Mucosa of gallbladder (tissue), 1 donor: ENCODE results near the gene SLC26A5. TPM values are rescaled to one million over a fixed set of nuclear protein-coding genes. Genes with fewer than 3 reads are reported as not detected.
A peak's percentile ranks its signal among the peaks of the same experiment; 100 is the strongest.
"Not testable (repeated sequence)": the region's sequence is repeated elsewhere in the genome, so short reads cannot be mapped to it uniquely, and the experiment has no call there.

Experiments
- DNase-seq: peaks from one replicate; pipeline ENCODE4 v3.0.0-alpha.2; 2020; ENCODE audit warnings: low spot score
- total RNA-seq: library from RNA; stranded (reverse); gene quantifications from one replicate; pipeline ENCODE4 v1.2.1, GENCODE V29; 2021
- donor health status: DM: no; HTN: no; CAD: no.

The SLC26A5 gene, protein sequence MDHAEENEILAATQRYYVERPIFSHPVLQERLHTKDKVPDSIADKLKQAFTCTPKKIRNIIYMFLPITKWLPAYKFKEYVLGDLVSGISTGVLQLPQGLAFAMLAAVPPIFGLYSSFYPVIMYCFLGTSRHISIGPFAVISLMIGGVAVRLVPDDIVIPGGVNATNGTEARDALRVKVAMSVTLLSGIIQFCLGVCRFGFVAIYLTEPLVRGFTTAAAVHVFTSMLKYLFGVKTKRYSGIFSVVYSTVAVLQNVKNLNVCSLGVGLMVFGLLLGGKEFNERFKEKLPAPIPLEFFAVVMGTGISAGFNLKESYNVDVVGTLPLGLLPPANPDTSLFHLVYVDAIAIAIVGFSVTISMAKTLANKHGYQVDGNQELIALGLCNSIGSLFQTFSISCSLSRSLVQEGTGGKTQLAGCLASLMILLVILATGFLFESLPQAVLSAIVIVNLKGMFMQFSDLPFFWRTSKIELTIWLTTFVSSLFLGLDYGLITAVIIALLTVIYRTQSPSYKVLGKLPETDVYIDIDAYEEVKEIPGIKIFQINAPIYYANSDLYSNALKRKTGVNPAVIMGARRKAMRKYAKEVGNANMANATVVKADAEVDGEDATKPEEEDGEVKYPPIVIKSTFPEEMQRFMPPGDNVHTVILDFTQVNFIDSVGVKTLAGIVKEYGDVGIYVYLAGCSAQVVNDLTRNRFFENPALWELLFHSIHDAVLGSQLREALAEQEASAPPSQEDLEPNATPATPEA
- 0.23 TPM for total RNA-seq

DNA sequence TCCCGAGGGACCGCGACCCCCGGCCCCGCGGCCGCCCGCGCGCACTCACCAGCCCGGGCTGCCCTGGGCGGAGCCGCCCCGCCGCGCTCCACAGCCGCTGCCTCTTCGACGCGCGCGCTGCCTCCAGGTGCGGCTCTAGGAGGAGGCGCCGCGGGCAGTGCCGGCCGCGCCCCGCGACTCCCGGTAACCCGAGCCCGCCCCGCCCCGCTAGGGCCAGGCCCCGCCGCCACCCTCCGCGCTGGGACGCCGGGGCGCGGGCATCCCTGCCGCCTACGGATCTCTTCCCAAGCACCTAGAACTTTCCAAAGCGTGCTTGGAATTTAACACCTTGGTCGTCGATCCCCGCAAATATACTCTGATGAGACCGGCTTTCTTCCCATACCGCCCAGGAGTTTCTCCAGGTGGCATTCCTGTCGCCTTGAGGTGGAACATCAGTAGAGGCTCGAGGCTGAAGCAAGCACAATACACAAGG is at the start of gene SLC26A5:
Gene SLC26A5 (minus strand): TSS at position 159 of the 472 bp plus-strand sequence. CDS start 24,693 bp downstream, outside the sequence.
- no peak for DNase-seq

DNA sequence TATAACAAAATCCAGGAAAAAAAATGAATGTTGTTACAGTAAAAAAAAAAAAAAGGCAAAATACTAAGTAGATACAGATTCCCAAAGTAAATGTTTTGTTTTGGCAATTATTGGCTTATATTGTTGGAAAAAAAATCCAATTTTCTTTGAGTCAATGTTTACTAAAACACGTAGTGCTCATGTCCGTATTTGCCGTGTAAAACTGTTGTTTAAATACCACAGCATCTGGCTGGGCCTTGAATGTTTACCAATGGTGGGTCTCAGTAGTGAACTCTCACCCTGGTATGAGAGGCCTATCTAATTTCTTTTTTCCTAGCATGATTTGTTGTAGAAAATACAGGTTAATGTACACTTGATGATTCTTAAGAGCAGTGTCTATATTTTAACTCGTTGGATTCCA is 41.4 kb upstream of the SLC26A5 start:
- no peak for DNase-seq

- DNase-seq, result not testable (repeated sequence)
These were observed 40.9 kb upstream of the SLC26A5 start for GRCh38 chr7:103486873-103487272.

GRCh38 chr7:103480771-103481170 is 34.8 kb upstream of the SLC26A5 start:
- DNase-seq, result no peak

- DNase-seq, result no peak
These were observed 28.9 kb upstream of the SLC26A5 start for GRCh38 chr7:103474956-103475355.

DNA sequence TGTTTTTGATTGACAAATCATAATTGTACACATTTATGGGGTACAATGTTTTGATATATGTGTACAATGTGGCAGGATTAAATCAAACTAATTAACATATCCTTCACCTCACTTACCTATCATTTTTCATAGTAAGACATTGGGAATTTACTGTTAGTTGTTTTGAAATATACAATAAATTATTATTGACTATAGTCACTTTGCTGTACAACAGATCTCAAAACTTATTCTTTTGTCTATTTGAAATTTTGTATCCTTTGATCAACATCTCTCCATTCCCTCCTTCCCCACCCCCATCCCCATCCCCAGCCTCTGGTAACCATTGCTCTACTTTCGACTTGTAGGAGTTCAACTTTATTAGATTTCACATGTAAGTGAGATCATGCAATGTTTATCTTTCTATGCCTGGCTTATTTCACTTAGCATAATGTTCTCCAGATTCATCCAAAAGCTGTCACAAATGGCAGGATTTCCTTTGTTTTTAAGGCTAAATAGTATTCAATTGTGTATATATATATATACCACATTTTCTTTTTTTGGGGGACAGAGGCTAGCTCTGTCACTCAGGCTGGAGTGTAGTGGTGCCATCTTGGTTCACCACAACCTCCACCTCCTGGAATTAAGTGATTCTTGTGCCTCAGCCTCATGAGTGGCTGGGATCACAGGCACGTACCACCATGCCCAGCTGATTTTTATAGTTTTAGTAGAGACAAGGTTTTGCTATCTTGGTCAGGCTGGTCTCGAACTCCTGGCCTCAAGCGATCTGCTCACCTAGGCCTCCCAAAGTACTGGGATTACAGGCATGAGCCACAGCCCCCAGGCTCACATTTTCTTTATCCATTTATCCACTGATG is 23.3 kb upstream of the SLC26A5 start:
- no peak for DNase-seq

DNA sequence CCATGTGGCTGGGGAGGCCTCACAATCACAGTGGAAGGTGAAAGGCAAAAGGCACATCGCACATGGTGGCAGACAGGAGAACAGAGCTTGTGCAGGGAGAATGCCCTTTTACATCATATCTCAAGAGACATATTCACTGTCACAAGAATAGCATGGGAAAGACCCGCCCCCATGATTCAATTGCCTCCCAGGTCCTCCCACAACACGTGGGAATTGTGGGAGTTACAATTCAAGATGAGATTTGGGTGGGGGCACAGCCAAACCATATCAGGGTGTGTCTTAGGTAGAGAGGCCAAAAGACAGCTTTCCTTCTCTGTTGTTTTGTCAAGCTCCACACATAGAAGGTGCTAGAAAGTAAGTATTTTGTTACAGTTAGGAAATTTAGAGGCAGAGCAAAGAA is 20.8 kb upstream of the SLC26A5 start:
- no peak for DNase-seq

DNA sequence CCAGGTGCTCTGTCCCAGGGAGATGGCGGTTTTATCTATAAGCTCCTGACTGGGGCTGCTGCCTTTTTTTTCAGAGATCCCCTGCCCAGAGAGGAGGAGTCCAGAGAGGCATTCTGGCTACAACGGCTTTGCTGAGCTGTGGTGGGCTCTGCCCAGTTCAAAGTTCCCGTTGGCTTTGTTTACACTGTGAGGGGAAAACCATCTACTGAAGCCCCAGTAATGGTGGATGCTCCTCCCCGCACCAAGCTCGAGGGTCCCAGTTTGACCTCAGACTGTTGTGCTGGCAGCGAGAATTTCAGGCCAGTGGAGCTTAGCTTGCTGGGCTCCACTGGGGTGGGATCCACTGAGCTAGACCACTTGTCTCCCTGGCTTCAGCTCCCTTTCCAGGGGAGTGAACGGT is 16.4 kb upstream of the SLC26A5 start:
- DNase-seq, result no peak

DNA sequence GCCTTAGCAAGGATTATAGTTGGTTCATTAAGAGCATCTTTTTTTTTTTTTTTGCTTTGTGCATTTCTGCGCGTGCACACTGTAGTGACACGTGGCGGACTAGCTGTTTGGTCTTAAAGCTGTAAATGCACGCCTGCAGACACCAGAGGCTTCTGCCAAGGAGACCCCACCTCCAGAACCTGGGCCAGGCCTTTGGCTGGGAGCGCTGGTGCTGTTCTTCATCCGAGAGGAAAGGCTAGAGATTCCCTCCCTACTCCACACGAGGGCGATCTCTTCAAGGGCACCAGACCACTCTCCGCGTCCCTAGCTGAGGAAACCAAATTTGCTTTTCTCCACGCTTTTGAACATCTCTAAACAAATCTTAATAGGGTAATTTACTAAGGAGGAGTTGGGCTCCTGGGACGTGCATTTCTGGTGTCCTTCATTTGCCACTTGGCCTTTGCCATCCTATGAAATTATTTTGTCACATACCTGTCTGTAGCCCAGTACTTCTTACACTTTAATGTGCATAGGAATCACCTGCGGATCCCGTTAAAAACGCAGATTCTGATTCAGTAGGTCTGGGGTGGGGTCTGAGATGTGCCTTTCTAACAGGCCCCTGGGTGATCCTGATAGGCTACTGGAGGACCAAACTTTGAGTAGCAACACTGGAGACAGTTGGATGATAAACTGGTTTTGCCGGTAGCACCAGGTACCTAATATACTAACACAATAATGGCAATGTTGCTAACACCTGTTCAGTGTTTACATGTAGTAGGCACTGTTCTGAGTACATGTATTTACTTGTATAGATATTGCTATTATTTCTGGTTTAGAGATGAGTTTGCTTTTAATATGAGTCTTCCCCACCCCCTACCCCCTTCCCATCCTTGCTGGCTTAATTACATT is 1.3 kb upstream of the SLC26A5 start:
- peak; percentile 19 for DNase-seq

- DNase-seq, result no peak
These were observed 569 bp downstream of the SLC26A5 start for GRCh38 chr7:103445228-103446048.

GRCh38 chr7:103439661-103440060 is 6.3 kb downstream of the SLC26A5 start:
- DNase-seq, result no peak

DNA sequence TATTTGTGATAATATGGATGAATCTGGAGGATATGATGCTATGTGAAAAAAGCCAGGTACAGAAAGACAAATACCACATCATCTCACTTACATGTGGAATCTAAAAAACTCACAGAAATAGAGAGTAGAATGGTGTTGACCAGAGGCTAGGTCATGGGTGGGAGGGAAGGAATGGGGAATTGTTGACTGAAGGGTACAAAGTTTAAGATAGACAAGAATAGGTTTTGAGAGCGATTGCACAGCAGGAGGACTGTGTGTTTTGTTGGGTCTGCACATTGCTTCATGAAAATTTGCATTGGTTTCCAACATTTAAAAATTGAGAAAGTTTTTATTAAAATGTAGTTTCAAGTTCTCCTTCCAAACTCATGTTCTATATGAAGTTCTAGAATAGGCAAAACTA is 8.4 kb downstream of the SLC26A5 start:
- no peak for DNase-seq

GRCh38 chr7:103432712-103433111 is 13.3 kb downstream of the SLC26A5 start:
- no peak for DNase-seq

- no peak for DNase-seq
These were observed 20.8 kb downstream of the SLC26A5 start for GRCh38 chr7:103425177-103425576.

GRCh38 chr7:103423467-103424179 is 22.4 kb downstream of the SLC26A5 start:
- DNase-seq, result no peak

- no peak for DNase-seq
These were observed 25.1 kb downstream of the SLC26A5 start for GRCh38 chr7:103420857-103421384.

DNA sequence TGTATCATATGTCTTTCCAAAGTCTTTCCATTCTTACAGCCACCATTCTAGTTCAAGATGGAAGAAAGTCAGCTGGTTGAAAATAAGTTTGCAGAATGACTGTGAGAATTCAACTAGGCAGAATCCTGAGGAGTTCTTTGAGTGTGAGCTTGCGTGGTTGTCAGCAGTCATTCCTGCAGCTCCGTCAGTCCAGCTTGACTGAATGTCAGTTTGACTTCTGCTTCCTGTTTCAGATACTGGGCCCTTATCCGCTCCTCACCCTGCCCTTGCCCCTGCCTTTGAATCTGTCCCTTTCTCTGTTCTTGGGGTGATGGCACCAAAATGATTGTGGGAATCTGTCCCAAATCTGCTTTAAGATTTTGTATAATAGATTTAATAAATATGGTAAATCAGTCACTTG is 27.8 kb downstream of the SLC26A5 start:
- DNase-seq, result no peak

GRCh38 chr7:103413407-103413806 is 32.6 kb downstream of the SLC26A5 start:
- no peak for DNase-seq

DNA sequence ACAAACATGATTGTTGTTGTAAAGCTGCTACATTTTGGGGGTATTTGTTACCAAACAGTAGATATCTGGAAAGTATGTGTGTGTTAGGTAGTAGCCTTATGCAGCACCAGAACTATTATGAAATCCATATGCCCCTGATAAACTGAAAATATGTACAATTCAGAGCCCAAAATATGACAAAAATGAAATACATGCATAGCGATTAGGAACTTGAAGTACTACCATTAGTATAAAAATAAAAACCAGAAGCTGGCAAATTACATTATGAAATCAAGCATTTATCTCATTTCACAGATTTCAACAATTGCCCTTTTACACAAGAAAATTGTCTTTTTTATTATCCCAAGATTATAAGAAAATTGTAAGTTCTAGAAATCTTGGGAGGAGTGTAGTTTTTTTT is 33.9 kb downstream of the SLC26A5 start:
- DNase-seq, result no peak
